Dedifferentiated amniotic fluid mesenchymal stem cell (primary cell): ENCODE measurements around the gene SPINT1.
"Not testable (repeated sequence)": the region's sequence is repeated elsewhere in the genome, so short reads cannot be mapped to it uniquely, and the experiment has no call there.

Source experiments
- DNase-seq: peaks from one replicate; pipeline ENCODE4 v3.0.0-alpha.2; 2016; ENCODE audit errors: extremely low spot score

Gene SPINT1

DNA sequence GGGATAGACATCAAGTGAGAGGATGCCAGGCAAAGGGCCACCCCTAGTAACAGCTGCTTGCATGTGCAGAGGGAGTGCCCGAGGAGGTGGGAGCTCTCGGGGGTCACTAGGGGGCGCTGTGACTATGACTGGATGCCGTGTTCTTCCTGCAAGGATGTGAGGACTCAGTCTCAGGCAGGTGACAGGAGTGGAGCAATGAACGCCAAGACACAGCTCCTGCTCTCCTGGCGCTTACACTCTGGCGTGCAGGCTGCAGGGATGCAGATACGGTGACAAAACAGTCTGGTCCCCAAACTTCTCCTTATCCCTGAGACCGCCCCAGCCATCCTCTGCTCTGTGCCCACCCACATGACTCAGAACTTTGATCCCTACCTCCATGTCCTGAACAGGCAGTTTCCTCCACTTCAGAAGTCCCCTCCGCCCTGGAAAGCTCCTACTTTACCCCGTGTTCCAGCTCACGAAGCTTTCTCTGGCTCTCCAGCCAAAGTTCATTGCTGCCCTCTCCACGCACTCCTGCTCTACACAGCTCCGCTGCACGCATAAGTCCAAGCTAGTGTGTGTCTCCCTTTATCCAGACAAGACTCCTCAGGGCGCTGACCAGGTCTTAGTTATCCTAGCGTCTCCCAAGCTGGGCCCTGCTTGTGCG, 15.5 kb downstream of the SPINT1 start:
- peak; percentile 27 for DNase-seq

DNA sequence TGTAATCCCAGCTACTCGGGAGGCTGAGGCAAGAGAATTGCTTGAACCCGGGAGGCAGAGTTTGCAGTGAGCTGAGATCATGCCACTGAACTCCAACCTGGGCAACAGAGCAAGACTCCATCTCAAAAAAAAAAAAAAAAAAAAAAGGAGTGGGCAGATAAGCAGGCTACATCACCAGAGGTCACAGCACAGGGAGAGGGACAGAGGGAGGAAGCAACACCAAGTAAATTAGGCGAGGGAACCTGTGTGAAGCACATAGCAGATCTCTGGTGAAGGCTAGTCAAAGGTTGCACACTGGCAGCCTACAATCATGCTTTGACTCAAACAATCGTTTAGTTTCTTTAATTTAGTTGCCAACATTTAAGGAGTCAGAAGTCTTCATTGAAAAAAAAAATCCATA, 17.3 kb downstream of the SPINT1 start:
- DNase-seq = not testable (repeated sequence)

DNA sequence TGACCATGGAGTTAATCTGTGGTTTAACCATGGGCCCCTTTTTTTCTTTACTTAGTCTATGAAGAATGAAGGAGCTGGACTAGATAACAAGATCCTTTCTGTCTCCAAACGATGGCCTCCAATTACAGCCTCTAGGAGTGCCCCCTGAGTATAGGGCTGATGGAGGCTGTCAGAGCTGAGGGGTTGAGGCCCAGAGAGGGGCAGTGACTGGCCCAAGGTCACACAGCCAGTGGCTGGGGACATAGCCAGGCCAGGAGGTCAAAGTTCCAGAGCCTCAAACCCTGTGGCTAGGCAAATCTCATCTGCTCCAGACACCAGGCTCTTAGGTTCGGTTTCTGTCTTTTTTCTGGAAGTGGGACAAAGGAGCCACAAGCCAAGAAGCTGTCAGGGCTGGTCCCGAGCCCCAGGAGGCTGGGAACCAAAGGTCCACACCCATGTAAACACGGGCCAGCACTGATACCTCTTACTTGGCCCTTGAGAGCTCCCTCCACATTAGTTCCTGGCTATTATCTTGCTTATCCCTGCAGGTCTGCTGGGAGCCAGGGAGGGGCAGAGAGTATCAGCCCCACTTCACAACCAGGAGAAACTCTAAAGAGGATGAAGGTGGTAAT, 19.9 kb downstream of the SPINT1 start:
- no peak for DNase-seq

DNA sequence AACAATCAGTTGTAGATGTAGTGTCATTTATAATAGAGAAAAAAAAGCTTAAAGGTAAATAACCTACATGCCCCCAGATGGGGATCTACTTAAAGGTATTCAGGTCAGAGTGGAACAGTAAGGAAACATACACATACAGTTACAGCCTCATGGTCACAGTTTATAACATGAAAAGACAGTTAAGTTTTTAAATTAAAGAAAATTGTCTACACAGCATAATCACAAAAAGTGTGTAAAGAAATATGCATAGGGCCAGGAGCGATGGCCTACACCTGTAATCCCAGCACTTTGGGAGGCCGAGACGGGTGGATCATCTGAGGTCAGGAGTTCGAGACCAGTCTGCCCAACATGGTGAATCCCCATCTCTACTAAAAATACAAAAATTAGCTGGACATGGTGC, 23.4 kb downstream of the SPINT1 start:
- no peak for DNase-seq

DNA sequence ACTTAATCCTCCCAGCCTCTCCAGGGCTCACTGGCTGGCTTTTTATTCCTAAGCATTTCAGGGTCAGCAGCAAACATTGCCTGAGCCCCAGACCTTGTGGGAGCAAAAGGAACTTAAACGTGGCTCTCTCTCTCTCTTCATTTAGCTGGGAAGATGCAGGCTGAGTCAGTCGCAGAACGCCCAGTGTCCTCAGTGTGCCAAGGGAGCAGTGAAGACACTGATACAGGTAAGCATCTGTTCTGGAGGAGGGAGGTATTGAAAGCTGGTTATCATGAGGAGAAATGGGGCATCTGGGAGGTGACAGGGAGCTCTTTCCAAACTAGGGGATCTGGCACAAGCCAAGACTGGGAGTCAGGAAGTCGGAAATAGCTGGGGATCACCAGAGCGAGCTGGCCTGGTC, 25.8 kb downstream of the SPINT1 start:
- DNase-seq = no peak

DNA sequence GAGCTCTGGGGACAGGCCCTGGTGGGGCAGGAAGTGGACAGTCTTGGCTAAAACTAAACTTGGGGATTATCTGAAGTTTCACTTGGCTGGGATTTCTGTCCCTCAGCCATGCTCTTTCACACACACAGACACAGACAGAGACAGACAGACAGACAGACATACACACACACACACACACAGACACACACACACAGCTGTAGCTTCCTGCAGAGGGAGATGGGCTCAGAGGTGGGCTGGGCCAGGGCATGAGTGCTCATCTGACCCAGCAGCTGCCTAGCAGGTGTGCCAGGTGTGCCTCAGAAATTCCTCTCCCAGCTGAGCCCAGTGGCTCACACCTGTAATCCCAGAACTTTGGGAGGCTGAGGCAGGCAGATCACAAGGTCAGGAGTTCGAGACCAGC, 26.9 kb downstream of the SPINT1 start:
- no peak for DNase-seq

DNA sequence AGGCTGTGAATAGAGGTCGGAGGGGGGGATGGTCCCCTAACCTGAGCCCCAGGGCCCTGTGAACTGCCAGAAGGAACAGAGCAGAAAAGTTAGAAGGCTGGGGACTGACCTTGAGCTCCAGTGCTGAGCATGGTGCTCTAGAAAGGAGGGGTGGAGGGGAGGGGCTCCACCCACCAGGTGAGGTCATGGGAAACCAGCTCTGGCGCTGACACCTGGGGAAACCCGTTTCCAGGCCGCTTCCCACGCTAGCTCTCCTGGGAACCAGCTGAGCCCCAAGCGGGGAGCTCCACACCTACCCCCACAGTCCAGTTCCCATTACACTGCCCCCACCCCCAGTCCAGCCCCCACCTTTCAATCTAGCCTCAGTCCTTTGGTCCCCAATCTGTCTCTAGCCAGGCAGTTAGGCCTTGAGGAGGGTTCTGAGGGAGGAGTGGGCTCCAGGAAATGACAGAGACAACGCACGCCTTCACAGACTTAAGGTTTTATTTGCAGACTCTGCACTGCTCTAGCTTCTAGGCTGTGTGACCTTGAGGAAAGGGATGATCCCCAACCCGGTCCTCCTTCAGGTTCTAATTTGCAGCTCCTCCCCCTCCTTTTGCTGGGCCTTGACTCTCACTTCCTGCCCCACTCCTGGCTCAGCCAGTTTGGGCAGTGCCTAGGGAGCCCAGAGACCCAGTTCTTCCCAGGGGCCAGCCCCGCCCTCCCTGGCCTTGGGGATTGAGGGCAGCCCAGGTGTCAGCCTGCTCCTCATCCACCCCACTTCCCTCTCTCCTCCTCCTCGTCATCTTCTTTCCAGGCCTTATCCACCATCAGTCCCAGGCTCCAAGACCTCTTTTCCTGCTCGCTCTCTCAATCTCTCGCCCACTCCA, 28.1 kb downstream of the SPINT1 start:
- no peak for DNase-seq

DNA sequence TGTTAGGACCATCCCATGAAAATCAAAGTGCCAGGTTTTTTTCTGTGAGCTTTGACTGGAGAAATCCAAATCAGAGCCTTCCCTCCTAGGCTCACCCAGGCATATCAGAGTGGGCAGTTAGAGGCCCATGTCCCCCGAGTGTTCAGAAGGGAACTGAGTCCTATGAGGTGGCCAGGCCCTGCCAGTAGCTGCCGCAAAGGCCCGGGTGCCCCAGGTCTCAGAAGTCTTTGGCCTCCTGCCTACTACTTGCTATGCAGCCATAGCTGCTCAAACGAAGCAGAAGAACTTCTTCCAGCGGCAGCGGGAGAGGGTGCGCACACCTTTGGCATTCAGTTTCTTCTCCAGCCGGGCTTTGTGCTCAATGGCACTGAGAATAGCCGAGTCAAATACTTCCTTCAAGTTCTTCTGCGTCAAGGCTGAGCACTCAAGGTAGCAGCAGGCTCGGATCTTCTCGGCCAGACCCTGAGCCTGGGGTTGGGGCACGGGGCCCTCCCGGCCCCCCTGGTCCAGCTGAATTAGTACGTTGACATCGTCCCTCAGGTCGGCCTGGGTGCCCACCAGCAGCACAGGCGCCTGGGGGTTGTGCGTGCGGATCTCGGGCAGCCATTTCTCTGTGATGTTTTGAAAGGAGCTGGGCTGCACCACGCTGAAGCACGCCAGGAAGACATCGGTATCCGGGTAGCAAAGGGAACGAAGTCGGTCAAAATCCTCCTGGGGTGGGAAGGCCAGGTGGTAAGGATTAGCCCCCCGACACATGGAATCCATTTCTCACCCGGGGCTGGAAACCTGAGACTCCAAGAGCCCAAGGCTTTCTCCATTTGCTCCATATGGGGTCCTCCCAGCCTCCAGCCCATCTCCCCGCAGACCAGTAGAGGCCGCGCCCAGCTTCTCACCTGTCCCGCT, 29.2 kb downstream of the SPINT1 start:
- no peak for DNase-seq

DNA sequence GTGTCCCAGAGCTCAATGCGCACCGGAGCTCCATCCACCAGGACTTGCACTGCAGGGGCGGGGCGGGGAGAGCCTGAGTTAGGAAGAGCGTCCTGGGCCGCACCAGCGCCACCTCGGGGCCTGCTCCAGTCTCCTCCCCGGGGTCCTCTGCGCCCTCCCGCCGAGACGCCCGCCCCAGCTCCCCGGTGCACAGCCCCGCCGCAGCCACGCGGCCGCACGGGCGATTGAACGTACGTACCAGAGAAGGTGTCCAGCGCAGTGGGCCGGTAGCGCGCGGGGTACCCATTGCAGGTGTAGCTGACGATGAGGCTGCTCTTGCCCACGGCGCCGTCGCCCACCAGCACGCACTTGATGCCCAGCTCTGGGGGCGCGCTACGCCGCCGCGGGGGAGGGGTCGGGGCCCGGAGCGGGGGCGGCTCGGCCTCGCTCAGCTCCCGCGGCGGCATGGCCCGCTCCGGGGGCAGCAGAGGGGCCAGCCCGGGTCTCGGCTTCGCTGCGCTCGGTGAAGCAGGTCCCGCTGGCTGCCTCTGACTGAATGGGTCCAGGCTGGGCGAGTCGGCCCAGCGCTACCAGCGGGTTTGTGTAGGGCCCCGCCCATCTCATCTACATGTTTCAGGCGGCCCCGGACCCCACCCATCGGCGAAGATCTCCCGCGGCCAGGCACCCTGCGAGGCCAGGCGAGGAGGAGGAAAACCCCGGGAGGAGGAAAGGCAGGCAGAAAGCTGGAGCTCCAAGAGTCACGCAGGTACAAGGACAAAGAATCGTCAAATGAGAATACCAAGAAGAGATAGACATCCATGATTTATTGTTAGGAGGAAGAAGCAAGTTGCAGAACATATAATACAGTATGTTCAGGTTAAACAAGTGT, 30.1 kb downstream of the SPINT1 start, which contains the start of gene RHOV:
Gene RHOV, minus strand, starts transcription at position 541 of the 868 bp plus-strand sequence. Its CDS starts 95 bp downstream, at position 446.
- DNase-seq = no peak

DNA sequence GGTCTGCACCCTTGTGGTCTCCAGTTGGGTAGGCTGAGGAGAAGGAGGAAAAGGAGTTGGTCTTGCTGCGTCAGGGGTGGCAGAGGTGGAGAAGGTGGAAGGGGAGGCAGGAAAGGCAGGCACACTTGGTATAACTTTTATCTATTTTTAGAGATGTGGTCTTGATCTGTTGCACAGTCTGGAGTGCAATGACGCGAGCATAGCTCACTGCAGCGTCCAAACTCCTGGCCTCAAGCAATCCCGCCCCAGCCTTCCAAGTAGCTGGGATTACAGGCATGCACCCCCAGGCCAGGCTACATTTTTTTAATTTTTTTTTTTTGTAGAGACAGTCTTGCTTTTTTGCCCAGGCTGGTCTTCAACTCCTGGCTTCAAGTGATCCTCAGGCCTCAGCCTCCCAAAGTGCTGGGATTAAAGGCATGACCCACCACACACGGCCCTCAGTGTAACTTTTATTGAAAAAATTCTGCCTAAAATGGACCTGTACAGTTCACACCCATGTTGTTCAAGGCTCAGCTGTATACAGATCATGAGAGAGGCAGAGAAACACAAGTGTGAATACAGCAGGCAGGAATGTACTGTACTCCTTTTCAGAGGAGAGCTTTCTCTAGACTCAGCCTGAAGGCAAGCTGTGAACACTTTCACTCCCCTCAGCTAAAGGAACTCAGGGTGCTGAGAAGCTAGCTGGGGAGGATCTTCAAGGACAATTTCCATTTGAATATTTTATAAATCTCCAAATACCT, 32.3 kb downstream of the SPINT1 start:
- DNase-seq = no peak

DNA sequence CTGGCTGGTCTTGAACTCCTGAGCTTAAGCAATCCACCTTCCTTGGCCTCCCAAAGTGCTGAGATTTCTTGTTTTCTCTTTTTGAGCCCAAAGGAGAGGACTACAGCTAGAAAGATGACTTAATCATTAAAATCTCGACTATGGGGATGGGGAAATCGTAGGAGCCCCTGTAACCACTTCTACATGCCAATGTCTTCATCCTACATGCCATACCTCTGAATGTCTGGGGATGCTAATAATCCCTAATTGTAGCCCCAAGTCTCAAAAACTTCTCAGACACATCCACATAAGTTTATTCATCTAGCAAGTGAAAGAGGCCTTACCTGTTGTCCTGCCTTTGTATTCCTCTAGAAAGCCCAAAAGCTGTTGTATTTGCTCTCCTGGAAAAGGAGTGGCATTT, 33.8 kb downstream of the SPINT1 start:
- DNase-seq = no peak

DNA sequence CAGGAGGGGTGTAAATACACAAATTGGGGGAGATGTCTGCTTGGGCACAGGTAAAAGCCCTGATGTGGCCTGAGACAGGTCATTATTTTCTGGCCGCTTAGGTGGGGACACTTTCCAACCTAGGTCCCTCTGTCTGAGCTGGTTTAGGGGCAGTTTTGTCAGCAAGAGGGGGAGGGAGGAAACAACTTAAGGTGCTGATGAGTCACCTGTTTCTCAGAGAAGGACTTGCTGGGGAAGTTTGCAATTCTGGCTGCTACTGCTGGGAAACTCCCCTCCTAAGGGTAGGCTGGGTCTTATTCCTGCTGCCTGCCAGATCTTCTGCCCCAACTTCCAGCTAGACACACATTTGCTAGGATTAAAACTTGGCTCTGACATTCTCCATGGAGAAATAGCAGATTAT, 34.9 kb downstream of the SPINT1 start:
- DNase-seq = no peak

DNA sequence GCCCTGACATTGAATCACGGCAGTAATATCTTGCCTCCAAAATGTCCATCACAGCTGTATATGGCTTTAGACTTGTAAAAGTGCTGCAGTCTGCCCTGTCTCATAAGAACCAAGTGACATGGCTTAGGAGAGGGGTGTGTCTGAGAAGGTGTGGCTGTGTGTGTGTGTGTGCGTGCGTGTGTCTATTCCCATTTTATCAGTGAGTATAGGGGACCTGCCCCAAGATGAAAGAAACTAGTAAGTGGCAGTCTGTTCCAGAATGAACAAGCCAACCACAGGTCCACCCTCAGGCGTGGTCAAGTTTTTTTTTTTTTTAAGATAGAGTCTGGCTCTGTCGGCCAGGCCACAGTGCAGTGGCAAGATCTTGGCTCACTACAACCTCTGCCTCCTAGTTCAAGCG, 35.8 kb downstream of the SPINT1 start:
- no peak for DNase-seq

DNA sequence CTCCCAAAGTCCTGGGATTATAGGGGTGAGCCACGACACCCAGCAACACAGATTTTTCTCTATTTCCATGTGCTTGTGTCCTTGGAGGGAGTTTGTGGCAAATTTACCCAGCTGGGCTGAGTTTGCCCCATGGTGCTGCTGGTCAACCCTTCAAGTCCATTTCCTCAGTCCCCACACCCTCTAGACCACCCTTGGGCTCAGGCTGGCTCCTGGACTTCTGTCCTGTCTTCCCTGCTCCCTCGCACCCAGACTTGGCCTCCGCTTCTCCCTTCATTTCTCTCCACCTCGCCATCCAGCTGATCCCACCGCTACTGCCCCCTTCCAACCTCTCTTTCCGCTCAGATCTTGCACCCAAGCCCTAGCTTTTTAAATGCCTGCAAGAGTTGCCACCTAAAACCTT, 37.5 kb downstream of the SPINT1 start:
- no peak for DNase-seq

DNA sequence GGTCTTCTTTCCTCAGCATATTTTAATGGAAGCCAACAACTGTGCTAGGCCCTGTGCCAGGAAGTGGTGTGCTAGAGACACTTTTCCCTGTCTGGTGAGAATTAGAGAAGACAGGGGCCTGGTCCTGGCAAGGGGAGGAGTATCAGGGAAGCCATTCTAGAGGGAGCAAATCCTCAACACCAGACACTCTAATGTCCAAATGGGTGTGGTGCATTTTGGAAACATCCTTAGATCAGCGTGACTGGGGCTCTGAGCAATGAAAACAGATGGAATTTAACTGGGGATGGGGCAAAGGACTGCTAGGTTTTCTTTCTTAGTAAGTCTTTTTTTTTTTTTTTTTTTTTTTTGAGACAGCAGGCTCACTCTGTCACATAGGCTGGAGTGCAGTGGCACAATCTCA, 42.7 kb downstream of the SPINT1 start:
- DNase-seq = no peak

DNA sequence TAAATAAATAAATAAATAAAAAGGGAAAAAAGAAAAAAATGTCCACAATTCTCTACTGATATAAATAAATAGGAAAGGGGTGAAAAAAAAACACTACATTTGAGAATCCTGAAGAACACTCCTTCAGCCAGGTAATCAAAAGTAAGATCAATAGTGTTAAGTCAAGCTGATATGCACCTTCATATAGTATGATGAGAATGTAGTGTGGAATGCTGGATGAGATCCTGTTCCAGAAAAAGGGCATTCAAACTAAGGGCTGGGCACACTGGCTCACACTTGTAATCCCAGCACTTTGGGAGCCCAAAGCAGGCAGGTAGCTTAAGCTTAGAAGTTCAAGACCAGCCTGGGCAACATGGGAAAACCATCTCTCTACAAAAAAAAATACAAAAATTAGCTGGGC, 45.3 kb downstream of the SPINT1 start:
- no peak for DNase-seq

DNA sequence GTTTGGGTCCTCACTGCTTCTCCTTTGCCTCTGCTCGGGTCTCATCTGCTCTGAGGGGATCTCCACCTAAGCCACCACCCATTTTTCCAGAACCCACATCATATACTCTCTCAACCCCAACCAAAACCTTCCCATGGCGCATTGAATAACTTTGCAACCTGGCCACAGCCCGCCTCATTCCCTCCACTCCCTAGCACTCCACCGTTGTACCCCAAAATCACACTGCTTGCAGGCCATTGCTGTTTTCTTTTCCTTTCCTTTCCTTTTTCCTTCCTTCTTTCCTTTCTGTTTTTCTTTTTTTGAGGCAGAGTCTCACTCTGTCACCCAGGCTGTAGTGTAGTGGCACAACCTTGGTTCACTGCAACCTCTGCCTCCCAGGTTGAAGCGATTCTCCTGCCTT, 47.3 kb downstream of the SPINT1 start:
- no peak for DNase-seq

DNA sequence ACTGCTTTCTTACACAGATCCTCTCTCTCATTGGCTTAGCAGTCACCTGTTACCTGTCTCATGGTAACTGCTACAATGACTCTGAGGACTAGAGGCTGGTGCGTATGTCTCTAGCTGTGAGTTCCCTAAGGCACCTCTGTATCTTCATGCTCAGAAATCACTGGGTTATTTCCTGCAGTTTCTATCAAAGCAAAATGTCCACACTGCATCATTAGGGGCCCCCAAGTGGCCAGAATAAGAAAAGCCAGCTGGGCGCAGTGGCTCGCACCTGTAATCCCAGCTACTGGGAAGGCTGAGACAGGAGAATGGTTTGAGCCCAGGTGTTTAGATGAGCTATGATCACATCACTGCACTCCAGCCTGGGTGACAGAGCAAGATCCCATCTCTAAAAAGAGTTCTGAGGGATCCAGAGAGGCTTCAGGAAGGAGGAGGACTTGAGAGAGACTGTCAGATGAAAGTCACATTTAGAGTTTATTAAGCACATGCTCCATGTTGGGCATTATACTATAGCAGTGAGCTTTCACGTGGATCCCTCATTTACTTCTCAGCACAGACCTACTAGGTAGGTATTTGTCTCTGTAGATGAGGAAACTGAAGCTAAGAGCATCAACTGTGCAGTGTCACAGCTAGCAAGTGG, 48.1 kb downstream of the SPINT1 start:
- DNase-seq = peak; percentile 39

DNA sequence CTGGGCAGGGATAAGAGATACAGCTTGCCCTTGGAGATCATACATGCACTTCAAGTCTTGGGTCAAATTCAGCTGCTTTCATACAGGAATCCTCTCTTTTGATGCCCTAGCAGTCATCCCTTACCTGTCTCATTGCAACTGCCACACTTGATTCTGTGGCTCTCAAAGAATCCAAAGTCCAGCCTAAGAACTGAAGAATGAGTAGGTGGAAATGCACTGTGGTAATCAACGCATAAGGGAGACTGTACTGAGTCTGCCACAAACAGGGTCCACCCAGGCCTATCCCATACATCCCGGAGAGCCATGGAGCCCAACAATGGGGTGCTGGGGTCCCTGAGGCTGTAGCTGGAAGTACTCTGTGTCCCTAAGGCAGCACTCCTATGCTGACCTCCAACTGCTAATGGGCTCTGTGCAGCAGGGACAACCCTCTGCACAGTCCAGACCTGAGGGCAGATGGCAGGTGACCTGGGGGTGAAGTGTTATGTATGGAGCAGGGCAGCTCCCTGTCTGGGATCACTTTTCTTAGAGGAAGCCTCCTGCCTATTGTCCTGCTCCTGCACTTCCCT, 48.7 kb downstream of the SPINT1 start:
- DNase-seq = no peak
